GM23338 (cell line): ENCODE data around the gene TULP1. TPM values are rescaled to one million over a fixed set of nuclear protein-coding genes. Genes with fewer than 3 reads are reported as not detected.

Experiments
- ATAC-seq: fragments of 200-7000 bp; cut with Tn5 transposase; 3 replicates; pipeline ENCODE4 v1.9.1; 2020
- DNase-seq: peaks from one replicate; pipeline ENCODE4 v3.0.0-alpha.2; 2015; ENCODE audit warnings: low spot score
- H2AFZ ChIP-seq: fragments of 200-600 bp; sonication (generic); 2 replicates; pipeline ENCODE4 v1.8.0; 2016; ENCODE audit warnings: antibody characterized with exemption, mild to moderate bottlenecking, moderate library complexity
- H3F3A ChIP-seq: fragments of 200-600 bp; sonication (generic); replicated peaks from 2 replicates; pipeline ENCODE4 v1.8.0; 2017; ENCODE audit warnings: antibody characterized with exemption, mixed run types, low read depth
- H3K27ac ChIP-seq: fragments of 200-600 bp; sonication (generic); 2 replicates; pipeline ENCODE4 v1.6.1; 2016; ENCODE audit warnings: low read depth
- H3K27me3 ChIP-seq: fragments of 200-600 bp; sonication (generic); 2 replicates; pipeline ENCODE4 v1.8.0; 2016; ENCODE audit warnings: mild to moderate bottlenecking, mixed run types, moderate library complexity; ENCODE audit not compliant: insufficient read depth
- H3K36me3 ChIP-seq: fragments of 200-600 bp; sonication (generic); 2 replicates; pipeline ENCODE4 v1.8.0; 2016; ENCODE audit warnings: mild to moderate bottlenecking; ENCODE audit not compliant: insufficient read depth
- H3K4me1 ChIP-seq: fragments of 200-600 bp; sonication (generic); 2 replicates; pipeline ENCODE4 v1.8.0; 2016; ENCODE audit warnings: mild to moderate bottlenecking, moderate library complexity; ENCODE audit not compliant: insufficient read depth
- H3K4me2 ChIP-seq: fragments of 200-600 bp; sonication (generic); 2 replicates; pipeline ENCODE4 v1.7.1; 2017; ENCODE audit warnings: mixed run types
- H3K4me3 ChIP-seq: fragments of 200-600 bp; sonication (generic); 2 replicates; pipeline ENCODE4 v1.6.1; 2016; ENCODE audit warnings: mixed run types
- H3K79me2 ChIP-seq: fragments of 200-600 bp; sonication (generic); replicated peaks from 2 replicates; pipeline ENCODE4 v1.8.0; 2017; ENCODE audit warnings: mild to moderate bottlenecking; ENCODE audit not compliant: insufficient read depth
- H3K9me2 ChIP-seq: fragments of 200-600 bp; sonication (generic); 2 replicates; pipeline ENCODE4 v1.8.0; 2017; ENCODE audit not compliant: insufficient read depth
- H4K20me1 ChIP-seq: fragments of 200-600 bp; sonication (generic); replicated peaks from 2 replicates; pipeline ENCODE4 v1.8.0; 2017; ENCODE audit warnings: mild to moderate bottlenecking; ENCODE audit not compliant: insufficient read depth
- H3K27ac Mint-ChIP-seq: 2 replicates; pipeline ENCODE4 v1.8.0; 2020; ENCODE audit warnings: inconsistent platforms, mild to moderate bottlenecking, moderate library complexity, mixed read lengths
- H3K27me3 Mint-ChIP-seq: 3 replicates; pipeline ENCODE4 v1.8.0; 2022; ENCODE audit warnings: low read depth, mild to moderate bottlenecking, moderate library complexity, mixed read lengths, inconsistent platforms; ENCODE audit not compliant: insufficient read depth, poor library complexity
- H3K36me3 Mint-ChIP-seq: 3 replicates; pipeline ENCODE4 v1.8.0; 2021; ENCODE audit warnings: low read depth, mild to moderate bottlenecking, inconsistent platforms, moderate library complexity, mixed read lengths
- H3K4me1 Mint-ChIP-seq: 3 replicates; pipeline ENCODE4 v1.8.0; 2020; ENCODE audit warnings: mild to moderate bottlenecking, inconsistent platforms, mixed read lengths
- H3K4me3 Mint-ChIP-seq: 3 replicates; pipeline ENCODE4 v1.8.0; 2021; ENCODE audit warnings: moderate library complexity, mild to moderate bottlenecking, inconsistent platforms, mixed read lengths
- H3K9me3 Mint-ChIP-seq: 3 replicates; pipeline ENCODE4 v1.8.0; 2020; ENCODE audit warnings: moderate library complexity, mild to moderate bottlenecking, inconsistent platforms, mixed read lengths
- EZH2 ChIP-seq: fragments of 200-600 bp; sonication (generic); IDR thresholded peaks from one replicate; pipeline ENCODE4 v1.8.0; 2017; ENCODE audit warnings: antibody characterized with exemption, mild to moderate bottlenecking, low read depth; ENCODE audit not compliant: unreplicated experiment
- EZH2phosphoT487 ChIP-seq: fragments of 200-600 bp; sonication (generic); IDR thresholded peaks from one replicate; pipeline ENCODE4 v1.8.1; 2018; ENCODE audit warnings: antibody characterized with exemption; ENCODE audit not compliant: unreplicated experiment
- JUNB ChIP-seq: IDR thresholded peaks from one replicate; pipeline ENCODE4 v1.6.1; 2016; ENCODE audit warnings: antibody characterized with exemption; ENCODE audit not compliant: unreplicated experiment
- NANOG ChIP-seq: IDR thresholded peaks from 2 replicates; pipeline ENCODE4 v1.6.1; 2016; ENCODE audit warnings: antibody characterized with exemption, borderline replicate concordance
- POLR2AphosphoS5 ChIP-seq: IDR thresholded peaks from 2 replicates; pipeline ENCODE4 v1.6.1; 2016; ENCODE audit warnings: antibody characterized with exemption, low read depth
- STAT1 ChIP-seq: IDR thresholded peaks from one replicate; pipeline ENCODE4 v1.6.1; 2016; ENCODE audit warnings: antibody characterized with exemption; ENCODE audit not compliant: unreplicated experiment
- ZNF114 ChIP-seq: fragments of 250-450 bp; sonication (Bioruptor Pico); IDR thresholded peaks from 2 replicates; pipeline ENCODE4 v1.5.0; 2020; ENCODE audit warnings: mild to moderate bottlenecking, moderate library complexity
- polyA plus RNA-seq: library from polyadenylated mRNA; unstranded; fragments of >200 nt; fragmentation: Nextera tagmentation; extraction: Ambion mirVana; gene quantifications from 2 replicates; pipeline ENCODE4 v1.2.1, GENCODE V29; 2016
- total RNA-seq: library from RNA; depleted of rRNA; stranded (reverse); fragments of >200 nt; shearing (Covaris generic); gene quantifications from 2 replicates; pipeline ENCODE4 v1.2.3, GENCODE V29; 2014
- TF ChIP-seq, protein P1 (sequence below): IDR thresholded peaks from one replicate; pipeline ENCODE4 v1.6.1; 2018; ENCODE audit warnings: antibody characterized with exemption; ENCODE audit not compliant: unreplicated experiment
- TF ChIP-seq, protein P2 (sequence below): IDR thresholded peaks from 2 replicates; pipeline ENCODE4 v1.6.1; 2016; ENCODE audit warnings: antibody characterized with exemption
- TF ChIP-seq, protein P3 (sequence below): fragments of 250-450 bp; sonication (Bioruptor Pico); IDR thresholded peaks from 2 replicates; pipeline ENCODE4 v1.5.0; 2020; ENCODE audit warnings: mild to moderate bottlenecking, moderate library complexity
- TF ChIP-seq, protein P4 (sequence below), 2 experiments: fragments of 200-600 bp in 1 of 2; sonication (generic) in 1 of 2; conservative IDR thresholded peaks; 2 replicates each; pipeline versions ENCODE4 v1.5.1 to v1.6.1; 2016 to 2017; ENCODE audit warnings: antibody characterized with exemption in 2 of 2, low read depth in 2 of 2, mild to moderate bottlenecking in 2 of 2, moderate library complexity in 1 of 2

Gene TULP1
- total and polyA plus RNA-seq, 2 experiments from 2014 or later, result 3.0 to 3.8 TPM

DNA sequence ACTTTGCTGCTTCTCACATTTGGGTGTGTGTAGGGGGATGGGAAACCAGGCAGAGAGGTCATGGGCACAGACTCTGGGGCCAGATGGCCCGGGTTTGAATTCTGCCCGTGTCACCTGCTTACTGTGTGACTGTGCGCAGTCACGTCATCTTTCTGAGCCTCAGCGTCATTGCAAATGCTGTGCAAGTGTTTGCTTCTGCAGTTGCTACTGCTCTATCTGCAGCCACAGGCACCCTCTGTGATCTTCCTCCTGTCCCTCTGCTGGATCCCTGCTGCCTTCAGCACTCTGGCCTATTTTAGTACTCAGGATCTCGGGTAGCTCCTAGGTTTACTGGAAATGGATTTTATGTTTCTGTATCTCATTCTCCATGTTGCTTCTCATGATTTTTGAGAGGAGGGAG lies 40.6 kb upstream of the TULP1 start (continued):
- TF ChIP-seq, protein P1, sequence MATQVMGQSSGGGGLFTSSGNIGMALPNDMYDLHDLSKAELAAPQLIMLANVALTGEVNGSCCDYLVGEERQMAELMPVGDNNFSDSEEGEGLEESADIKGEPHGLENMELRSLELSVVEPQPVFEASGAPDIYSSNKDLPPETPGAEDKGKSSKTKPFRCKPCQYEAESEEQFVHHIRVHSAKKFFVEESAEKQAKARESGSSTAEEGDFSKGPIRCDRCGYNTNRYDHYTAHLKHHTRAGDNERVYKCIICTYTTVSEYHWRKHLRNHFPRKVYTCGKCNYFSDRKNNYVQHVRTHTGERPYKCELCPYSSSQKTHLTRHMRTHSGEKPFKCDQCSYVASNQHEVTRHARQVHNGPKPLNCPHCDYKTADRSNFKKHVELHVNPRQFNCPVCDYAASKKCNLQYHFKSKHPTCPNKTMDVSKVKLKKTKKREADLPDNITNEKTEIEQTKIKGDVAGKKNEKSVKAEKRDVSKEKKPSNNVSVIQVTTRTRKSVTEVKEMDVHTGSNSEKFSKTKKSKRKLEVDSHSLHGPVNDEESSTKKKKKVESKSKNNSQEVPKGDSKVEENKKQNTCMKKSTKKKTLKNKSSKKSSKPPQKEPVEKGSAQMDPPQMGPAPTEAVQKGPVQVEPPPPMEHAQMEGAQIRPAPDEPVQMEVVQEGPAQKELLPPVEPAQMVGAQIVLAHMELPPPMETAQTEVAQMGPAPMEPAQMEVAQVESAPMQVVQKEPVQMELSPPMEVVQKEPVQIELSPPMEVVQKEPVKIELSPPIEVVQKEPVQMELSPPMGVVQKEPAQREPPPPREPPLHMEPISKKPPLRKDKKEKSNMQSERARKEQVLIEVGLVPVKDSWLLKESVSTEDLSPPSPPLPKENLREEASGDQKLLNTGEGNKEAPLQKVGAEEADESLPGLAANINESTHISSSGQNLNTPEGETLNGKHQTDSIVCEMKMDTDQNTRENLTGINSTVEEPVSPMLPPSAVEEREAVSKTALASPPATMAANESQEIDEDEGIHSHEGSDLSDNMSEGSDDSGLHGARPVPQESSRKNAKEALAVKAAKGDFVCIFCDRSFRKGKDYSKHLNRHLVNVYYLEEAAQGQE, result no peak
- TF ChIP-seq NANOG (no peak), EZH2phosphoT487 (no peak), ZNF114 (no peak), JUNB (no peak), EZH2 (no peak)
- TF ChIP-seq, protein P2, sequence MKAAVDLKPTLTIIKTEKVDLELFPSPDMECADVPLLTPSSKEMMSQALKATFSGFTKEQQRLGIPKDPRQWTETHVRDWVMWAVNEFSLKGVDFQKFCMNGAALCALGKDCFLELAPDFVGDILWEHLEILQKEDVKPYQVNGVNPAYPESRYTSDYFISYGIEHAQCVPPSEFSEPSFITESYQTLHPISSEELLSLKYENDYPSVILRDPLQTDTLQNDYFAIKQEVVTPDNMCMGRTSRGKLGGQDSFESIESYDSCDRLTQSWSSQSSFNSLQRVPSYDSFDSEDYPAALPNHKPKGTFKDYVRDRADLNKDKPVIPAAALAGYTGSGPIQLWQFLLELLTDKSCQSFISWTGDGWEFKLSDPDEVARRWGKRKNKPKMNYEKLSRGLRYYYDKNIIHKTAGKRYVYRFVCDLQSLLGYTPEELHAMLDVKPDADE, result no peak

DNA sequence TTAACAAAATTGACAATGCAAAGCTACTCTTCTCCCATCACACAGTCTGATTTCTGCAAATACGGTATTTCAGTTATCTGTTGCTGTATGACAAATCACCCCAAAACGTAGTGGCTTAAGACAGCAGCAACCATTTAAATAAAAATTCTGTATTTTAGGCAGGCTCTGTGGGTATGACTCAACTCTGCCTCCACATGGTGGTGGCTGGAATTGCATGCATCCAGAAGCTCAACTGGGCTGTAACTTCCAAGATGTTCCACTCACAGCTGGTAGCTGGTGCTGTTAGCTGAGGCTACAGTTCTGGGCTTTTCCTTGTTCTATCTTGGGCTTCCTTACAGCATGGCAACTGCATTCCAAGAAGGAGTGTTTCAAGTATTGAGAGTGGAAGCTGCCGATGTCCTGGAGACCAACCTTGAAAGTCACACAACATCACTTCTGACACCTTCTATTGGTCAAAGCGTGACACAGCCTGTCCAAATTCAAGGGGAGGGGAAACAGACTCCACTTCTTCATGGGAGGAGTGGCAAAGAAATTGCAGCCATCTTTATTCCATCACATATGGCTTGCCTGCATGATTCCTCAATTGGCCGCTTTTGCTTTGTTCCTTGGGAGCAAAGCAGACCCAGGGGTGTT lies 39.7 kb upstream of the TULP1 start:
- no peaks in the 10 kb centered on the region for H4K20me1 ChIP-seq
- H3K9me2 ChIP-seq, result 0 out of 2 replicates have a peak, but pooled peaks cover 2% of the 10 kb centered on the region
- no peaks in the 10 kb centered on the region for H3K27me3 ChIP-seq
- Mint-ChIP-seq H3K27me3 (no peaks in the 10 kb centered on the region), H3K9me3 (no peaks in the 10 kb centered on the region; the same call in 2 of the 3 replicates), H3K4me1 (no peaks in the 10 kb centered on the region), H3K27ac (no peak overlapping the region), H3K36me3 (no peaks in the 10 kb centered on the region), H3K4me3 (no peak overlapping the region)
- no peaks in the 10 kb centered on the region for H3K79me2 ChIP-seq
- no peak overlapping the region for H2AFZ ChIP-seq
- ATAC-seq (peak; percentile 78), DNase-seq (peak; percentile 79)
- H3K36me3 ChIP-seq, result no peaks in the 10 kb centered on the region
- no peaks in the 10 kb centered on the region for H3F3A ChIP-seq
- no peaks in the 10 kb centered on the region for H3K4me1 ChIP-seq
- H3K4me3 ChIP-seq, result no peak overlapping the region
- H3K4me2 ChIP-seq, result no peak overlapping the region
- TF ChIP-seq, protein P2, result no peak
- TF ChIP-seq ZNF114, result no peak
- no peak for TF ChIP-seq NANOG
- TF ChIP-seq, protein P3, sequence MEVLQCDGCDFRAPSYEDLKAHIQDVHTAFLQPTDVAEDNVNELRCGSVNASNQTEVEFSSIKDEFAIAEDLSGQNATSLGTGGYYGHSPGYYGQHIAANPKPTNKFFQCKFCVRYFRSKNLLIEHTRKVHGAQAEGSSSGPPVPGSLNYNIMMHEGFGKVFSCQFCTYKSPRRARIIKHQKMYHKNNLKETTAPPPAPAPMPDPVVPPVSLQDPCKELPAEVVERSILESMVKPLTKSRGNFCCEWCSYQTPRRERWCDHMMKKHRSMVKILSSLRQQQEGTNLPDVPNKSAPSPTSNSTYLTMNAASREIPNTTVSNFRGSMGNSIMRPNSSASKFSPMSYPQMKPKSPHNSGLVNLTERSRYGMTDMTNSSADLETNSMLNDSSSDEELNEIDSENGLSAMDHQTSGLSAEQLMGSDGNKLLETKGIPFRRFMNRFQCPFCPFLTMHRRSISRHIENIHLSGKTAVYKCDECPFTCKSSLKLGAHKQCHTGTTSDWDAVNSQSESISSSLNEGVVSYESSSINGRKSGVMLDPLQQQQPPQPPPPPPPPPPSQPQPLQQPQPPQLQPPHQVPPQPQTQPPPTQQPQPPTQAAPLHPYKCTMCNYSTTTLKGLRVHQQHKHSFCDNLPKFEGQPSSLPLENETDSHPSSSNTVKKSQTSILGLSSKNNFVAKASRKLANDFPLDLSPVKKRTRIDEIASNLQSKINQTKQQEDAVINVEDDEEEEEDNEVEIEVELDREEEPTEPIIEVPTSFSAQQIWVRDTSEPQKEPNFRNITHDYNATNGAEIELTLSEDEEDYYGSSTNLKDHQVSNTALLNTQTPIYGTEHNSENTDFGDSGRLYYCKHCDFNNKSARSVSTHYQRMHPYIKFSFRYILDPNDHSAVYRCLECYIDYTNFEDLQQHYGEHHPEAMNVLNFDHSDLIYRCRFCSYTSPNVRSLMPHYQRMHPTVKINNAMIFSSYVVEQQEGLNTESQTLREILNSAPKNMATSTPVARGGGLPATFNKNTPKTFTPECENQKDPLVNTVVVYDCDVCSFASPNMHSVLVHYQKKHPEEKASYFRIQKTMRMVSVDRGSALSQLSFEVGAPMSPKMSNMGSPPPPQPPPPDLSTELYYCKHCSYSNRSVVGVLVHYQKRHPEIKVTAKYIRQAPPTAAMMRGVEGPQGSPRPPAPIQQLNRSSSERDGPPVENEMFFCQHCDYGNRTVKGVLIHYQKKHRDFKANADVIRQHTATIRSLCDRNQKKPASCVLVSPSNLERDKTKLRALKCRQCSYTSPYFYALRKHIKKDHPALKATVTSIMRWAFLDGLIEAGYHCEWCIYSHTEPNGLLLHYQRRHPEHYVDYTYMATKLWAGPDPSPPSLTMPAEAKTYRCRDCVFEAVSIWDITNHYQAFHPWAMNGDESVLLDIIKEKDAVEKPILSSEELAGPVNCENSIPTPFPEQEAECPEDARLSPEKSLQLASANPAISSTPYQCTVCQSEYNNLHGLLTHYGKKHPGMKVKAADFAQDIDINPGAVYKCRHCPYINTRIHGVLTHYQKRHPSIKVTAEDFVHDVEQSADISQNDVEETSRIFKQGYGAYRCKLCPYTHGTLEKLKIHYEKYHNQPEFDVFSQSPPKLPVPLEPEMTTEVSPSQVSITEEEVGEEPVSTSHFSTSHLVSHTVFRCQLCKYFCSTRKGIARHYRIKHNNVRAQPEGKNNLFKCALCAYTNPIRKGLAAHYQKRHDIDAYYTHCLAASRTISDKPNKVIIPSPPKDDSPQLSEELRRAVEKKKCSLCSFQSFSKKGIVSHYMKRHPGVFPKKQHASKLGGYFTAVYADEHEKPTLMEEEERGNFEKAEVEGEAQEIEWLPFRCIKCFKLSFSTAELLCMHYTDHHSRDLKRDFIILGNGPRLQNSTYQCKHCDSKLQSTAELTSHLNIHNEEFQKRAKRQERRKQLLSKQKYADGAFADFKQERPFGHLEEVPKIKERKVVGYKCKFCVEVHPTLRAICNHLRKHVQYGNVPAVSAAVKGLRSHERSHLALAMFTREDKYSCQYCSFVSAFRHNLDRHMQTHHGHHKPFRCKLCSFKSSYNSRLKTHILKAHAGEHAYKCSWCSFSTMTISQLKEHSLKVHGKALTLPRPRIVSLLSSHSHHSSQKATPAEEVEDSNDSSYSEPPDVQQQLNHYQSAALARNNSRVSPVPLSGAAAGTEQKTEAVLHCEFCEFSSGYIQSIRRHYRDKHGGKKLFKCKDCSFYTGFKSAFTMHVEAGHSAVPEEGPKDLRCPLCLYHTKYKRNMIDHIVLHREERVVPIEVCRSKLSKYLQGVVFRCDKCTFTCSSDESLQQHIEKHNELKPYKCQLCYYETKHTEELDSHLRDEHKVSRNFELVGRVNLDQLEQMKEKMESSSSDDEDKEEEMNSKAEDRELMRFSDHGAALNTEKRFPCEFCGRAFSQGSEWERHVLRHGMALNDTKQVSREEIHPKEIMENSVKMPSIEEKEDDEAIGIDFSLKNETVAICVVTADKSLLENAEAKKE, result no peak
- TF ChIP-seq POLR2AphosphoS5, result no peak
- TF ChIP-seq STAT1, result no peak
- TF ChIP-seq, protein P4, sequence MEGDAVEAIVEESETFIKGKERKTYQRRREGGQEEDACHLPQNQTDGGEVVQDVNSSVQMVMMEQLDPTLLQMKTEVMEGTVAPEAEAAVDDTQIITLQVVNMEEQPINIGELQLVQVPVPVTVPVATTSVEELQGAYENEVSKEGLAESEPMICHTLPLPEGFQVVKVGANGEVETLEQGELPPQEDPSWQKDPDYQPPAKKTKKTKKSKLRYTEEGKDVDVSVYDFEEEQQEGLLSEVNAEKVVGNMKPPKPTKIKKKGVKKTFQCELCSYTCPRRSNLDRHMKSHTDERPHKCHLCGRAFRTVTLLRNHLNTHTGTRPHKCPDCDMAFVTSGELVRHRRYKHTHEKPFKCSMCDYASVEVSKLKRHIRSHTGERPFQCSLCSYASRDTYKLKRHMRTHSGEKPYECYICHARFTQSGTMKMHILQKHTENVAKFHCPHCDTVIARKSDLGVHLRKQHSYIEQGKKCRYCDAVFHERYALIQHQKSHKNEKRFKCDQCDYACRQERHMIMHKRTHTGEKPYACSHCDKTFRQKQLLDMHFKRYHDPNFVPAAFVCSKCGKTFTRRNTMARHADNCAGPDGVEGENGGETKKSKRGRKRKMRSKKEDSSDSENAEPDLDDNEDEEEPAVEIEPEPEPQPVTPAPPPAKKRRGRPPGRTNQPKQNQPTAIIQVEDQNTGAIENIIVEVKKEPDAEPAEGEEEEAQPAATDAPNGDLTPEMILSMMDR (conservative IDR thresholded peaks at IDR 0.05; ENCODE audit: low read depth in 2 of 2), result peak; percentile 90 to 96
- H3K27ac ChIP-seq, result no peak overlapping the region
